ENCODE measurements around the gene RMRP. TPM values are rescaled to one million over a fixed set of nuclear protein-coding genes. Genes with fewer than 3 reads are reported as not detected.

RMRP gene
- total RNA-seq, 1 experiment from 2014 or later = 13,506 TPM

- H3K27me3 ChIP-seq (ENCODE audit: insufficient read depth, low read depth) = no peaks in the 10 kb centered on the region
- H3F3A ChIP-seq (ENCODE audit: insufficient read depth, low read depth) = peaks cover 7% of the 10 kb centered on the region; the same call in 1 of the 2 replicates
- peak within 1 kb of the TSS; percentile 85 for H3K4me2 ChIP-seq
- TSS peak; percentile 38 for BruUV-seq (replicated peaks)
- no peaks in the 10 kb centered on the region for H4K20me1 ChIP-seq (ENCODE audit: insufficient read depth)
- no peaks in the 10 kb centered on the region for H3K9me2 ChIP-seq (ENCODE audit: insufficient read depth)
- no peaks in the 10 kb centered on the region for H3K9me3 ChIP-seq (ENCODE audit: insufficient read depth, low read depth)
- peaks cover 16% of the 10 kb centered on the region for H3K4me1 ChIP-seq (replicated peaks; ENCODE audit: insufficient read depth)
- H3K79me2 ChIP-seq (ENCODE audit: low read depth) = 0 out of 2 replicates have a peak, but pooled peaks cover 16% of the 10 kb centered on the region
- ChIA-PET POLR2A (ENCODE audit: unreplicated experiment) (interaction anchor here (0.7 kb wide), 2 partner anchors 18 to 65 kb away, joined by 3 read pairs; no protein-coding TSS in a partner anchor), CTCF (interaction anchor here (0.5 to 2.0 kb wide), 5 partner anchors 32 to 168 kb away, joined by 3 to 8 read pairs (median 3); no protein-coding TSS in a partner anchor)
- intact Hi-C loops (cut with micrococcal nuclease; ENCODE audit: unreplicated experiment) = no loop called here
- H3K4me3 ChIP-seq = peak within 1 kb of the TSS; percentile 81
- no peaks in the 10 kb centered on the region for H3K36me3 ChIP-seq (ENCODE audit: low read depth)
- peak; percentile 70 to 84 for DNase-seq
- H2AFZ ChIP-seq = peak within 1 kb of the TSS; percentile 86
- TF ChIP-seq EZH2 (IDR thresholded peaks at IDR 0.05; ENCODE audit: low read depth) = no peak
- TF ChIP-seq, protein P1, sequence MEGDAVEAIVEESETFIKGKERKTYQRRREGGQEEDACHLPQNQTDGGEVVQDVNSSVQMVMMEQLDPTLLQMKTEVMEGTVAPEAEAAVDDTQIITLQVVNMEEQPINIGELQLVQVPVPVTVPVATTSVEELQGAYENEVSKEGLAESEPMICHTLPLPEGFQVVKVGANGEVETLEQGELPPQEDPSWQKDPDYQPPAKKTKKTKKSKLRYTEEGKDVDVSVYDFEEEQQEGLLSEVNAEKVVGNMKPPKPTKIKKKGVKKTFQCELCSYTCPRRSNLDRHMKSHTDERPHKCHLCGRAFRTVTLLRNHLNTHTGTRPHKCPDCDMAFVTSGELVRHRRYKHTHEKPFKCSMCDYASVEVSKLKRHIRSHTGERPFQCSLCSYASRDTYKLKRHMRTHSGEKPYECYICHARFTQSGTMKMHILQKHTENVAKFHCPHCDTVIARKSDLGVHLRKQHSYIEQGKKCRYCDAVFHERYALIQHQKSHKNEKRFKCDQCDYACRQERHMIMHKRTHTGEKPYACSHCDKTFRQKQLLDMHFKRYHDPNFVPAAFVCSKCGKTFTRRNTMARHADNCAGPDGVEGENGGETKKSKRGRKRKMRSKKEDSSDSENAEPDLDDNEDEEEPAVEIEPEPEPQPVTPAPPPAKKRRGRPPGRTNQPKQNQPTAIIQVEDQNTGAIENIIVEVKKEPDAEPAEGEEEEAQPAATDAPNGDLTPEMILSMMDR (conservative IDR thresholded peaks at IDR 0.05) = no peak
- no peak within 1 kb of the TSS for H3K27ac ChIP-seq
Observed at GRCh38 chr9:35664531-35665470, 7.0 kb upstream of the RMRP start, which contains the start of gene ARHGEF39. ARHGEF39 (minus strand) TSS chr9:35665195; CDS start chr9:35665169, 26 bp downstream.

DNA sequence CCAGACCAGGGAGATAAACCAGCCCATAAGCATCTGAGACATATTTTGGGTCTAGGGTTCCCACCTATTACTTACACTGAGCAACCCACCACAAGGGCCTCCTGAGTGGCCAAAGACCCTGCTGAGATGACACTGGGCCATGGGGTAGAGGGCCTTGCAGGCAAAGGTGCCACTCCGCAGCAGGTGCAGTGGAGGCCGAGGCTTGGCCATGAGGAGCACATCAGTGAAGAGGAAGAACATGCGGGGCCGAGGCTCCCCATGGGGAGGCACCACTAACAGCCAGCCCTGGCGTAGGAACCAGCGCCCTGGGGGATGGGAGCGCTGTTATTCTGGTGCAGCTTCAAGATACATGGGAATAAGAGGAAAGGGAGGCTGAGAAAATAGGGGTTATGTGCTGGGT lies 4.6 kb upstream of the RMRP start:
- CTCF ChIA-PET = no interaction called here
- Histone ChIP-seq H3K4me2 (no peak overlapping the region), H3K79me2 (ENCODE audit: low read depth) (0 out of 2 replicates have a peak, but pooled peaks cover 16% of the 10 kb centered on the region), H3K27me3 (ENCODE audit: insufficient read depth, low read depth) (no peaks in the 10 kb centered on the region), H3K27ac (no peak overlapping the region), H3K9me2 (ENCODE audit: insufficient read depth) (no peaks in the 10 kb centered on the region), H3F3A (ENCODE audit: insufficient read depth, low read depth) (peaks cover 19% of the 10 kb centered on the region; the same call in 1 of the 2 replicates), H3K36me3 (ENCODE audit: low read depth) (no peaks in the 10 kb centered on the region), H3K9me3 (ENCODE audit: insufficient read depth, low read depth) (no peaks in the 10 kb centered on the region), H4K20me1 (ENCODE audit: insufficient read depth) (no peaks in the 10 kb centered on the region), H3K4me3 (no peak overlapping the region), H2AFZ (no peak overlapping the region), H3K4me1 (replicated peaks; ENCODE audit: insufficient read depth) (peaks cover 28% of the 10 kb centered on the region)
- no peak for DNase-seq
- no TSS peak for BruUV-seq (replicated peaks)
- POLR2A ChIA-PET (ENCODE audit: unreplicated experiment) = interaction anchor here (0.5 to 1.0 kb wide), 3 partner anchors 29 to 84 kb away, joined by 3 to 9 read pairs (median 3); no protein-coding TSS in a partner anchor
- intact Hi-C loops (cut with micrococcal nuclease; ENCODE audit: unreplicated experiment) = no loop called here
- TF ChIP-seq, protein P1 (conservative IDR thresholded peaks at IDR 0.05) = no peak
- TF ChIP-seq EZH2 (IDR thresholded peaks at IDR 0.05; ENCODE audit: low read depth) = no peak

- H3K9me3 ChIP-seq (ENCODE audit: insufficient read depth, low read depth) = no peaks in the 10 kb centered on the region
- H3K4me2 ChIP-seq = no peak overlapping the region
- CTCF ChIA-PET = interaction anchor here (0.9 to 1.2 kb wide), 3 partner anchors 35 to 71 kb away, joined by 3 to 5 read pairs (median 4); partner anchors contain the start of gene CREB3
- no peak overlapping the region for H3K4me3 ChIP-seq
- TF ChIP-seq, protein P1 (conservative IDR thresholded peaks at IDR 0.05) = no peak
- TF ChIP-seq EZH2 (IDR thresholded peaks at IDR 0.05; ENCODE audit: low read depth) = no peak
- no peaks in the 10 kb centered on the region for H3K27me3 ChIP-seq (ENCODE audit: insufficient read depth, low read depth)
- no peaks in the 10 kb centered on the region for H3K9me2 ChIP-seq (ENCODE audit: insufficient read depth)
- no peak overlapping the region for H3K27ac ChIP-seq
- DNase-seq = no peak
- no peaks in the 10 kb centered on the region for H3K36me3 ChIP-seq (ENCODE audit: low read depth)
- H3K4me1 ChIP-seq (replicated peaks; ENCODE audit: insufficient read depth) = peaks cover 33% of the 10 kb centered on the region
- no peaks in the 10 kb centered on the region for H4K20me1 ChIP-seq (ENCODE audit: insufficient read depth)
- 0 out of 2 replicates have a peak, but pooled peaks cover 16% of the 10 kb centered on the region for H3K79me2 ChIP-seq (ENCODE audit: low read depth)
- POLR2A ChIA-PET (ENCODE audit: unreplicated experiment) = interaction anchor here (0.5 to 1.0 kb wide), 3 partner anchors 29 to 85 kb away, joined by 3 to 9 read pairs (median 3); no protein-coding TSS in a partner anchor
- BruUV-seq (replicated peaks) = no TSS peak
- intact Hi-C loops (cut with micrococcal nuclease; ENCODE audit: unreplicated experiment) = no loop called here
- no peak overlapping the region for H2AFZ ChIP-seq
- peaks cover 20% of the 10 kb centered on the region; the same call in 1 of the 2 replicates for H3F3A ChIP-seq (ENCODE audit: insufficient read depth, low read depth)
Observed at GRCh38 chr9:35661756-35662350, 4.0 kb upstream of the RMRP start.

All from PC-9 (cell line).